A549 (cell line): ENCODE results near the gene NNT. TPM values are rescaled to one million over a fixed set of nuclear protein-coding genes. Genes with fewer than 3 reads are reported as not detected.

Experiments used
- ATAC-seq, 2 experiments: fragments of 200-7000 bp in 1 of 2; fragments of >200 bp in 1 of 2; cut with Nextera tagmentation in 1 of 2; cut with Tn5 transposase in 1 of 2; 3 replicates each; pipeline versions ENCODE4 v1.8.0 to v1.9.1; 2018 to 2020; ENCODE audit warnings: mild to moderate bottlenecking in 1 of 2, moderate library complexity in 1 of 2
- CTCF ChIA-PET: fragments of 300-600 bp; sonication (Branson Sonifier 250); formaldehyde crosslinking; extraction: SDS; loops from one replicate; lab custom pipeline; 2021; ENCODE audit warnings: antibody characterized with exemption, inconsistent platforms; lab: Yijun Ruan, JAX
- POLR2A ChIA-PET: fragments of 350-600 bp; formaldehyde crosslinking; extraction: SDS; loops from one replicate; lab custom pipeline; 2021; ENCODE audit warnings: antibody characterized with exemption, inconsistent platforms; lab: Yijun Ruan, JAX
- DNase-seq, 2 experiments: peaks; one replicate each; pipeline versions ENCODE4 v3.0.0 to v3.0.0-alpha.2; 2011 to 2016; ENCODE audit warnings: low read depth in 1 of 2, low spot score in 1 of 2
- FAIRE-seq: peaks from 2 replicates; lab custom pipeline; 2011; peaks lifted over from hg19 to GRCh38; lab: Jason Lieb, UNC
- H3K27ac ChIP-seq, 2 experiments: fragments of >200 bp; sonication (Bioruptor Twin); formaldehyde crosslinking; 3 replicates each; pipeline ENCODE4 v1.5.1; 2016 to 2017
- H3K4me1 ChIP-seq: fragments of >200 bp; sonication (Bioruptor Twin); formaldehyde crosslinking; 3 replicates; pipeline ENCODE4 v1.6.1; 2016
- H3K4me2 ChIP-seq: fragments of >200 bp; sonication (Bioruptor Twin); formaldehyde crosslinking; 3 replicates; pipeline ENCODE4 v1.6.1; 2016
- H3K4me3 ChIP-seq: fragments of >200 bp; sonication (Bioruptor Twin); formaldehyde crosslinking; 3 replicates; pipeline ENCODE4 v1.5.1; 2016
- H3K9me3 ChIP-seq: fragments of >200 bp; sonication (Bioruptor Twin); formaldehyde crosslinking; 3 replicates; pipeline ENCODE4 v1.6.1; 2016
- BCL3 ChIP-seq: fragments of >200 bp; sonication (Bioruptor Twin); formaldehyde crosslinking; IDR thresholded peaks from 3 replicates; pipeline ENCODE4 v1.6.1; 2016
- CBX2 ChIP-seq: fragments of 200-600 bp; sonication (generic); IDR thresholded peaks from 2 replicates; pipeline ENCODE4 v1.6.1; 2016; ENCODE audit warnings: low read depth, mild to moderate bottlenecking, borderline replicate concordance
- CHD2 ChIP-seq: fragments of 150-350 bp; IDR thresholded peaks from 2 replicates; pipeline ENCODE4 v1.6.1; 2014; ENCODE audit warnings: low read length; ENCODE audit not compliant: partially characterized antibody
- CHD4 ChIP-seq: fragments of 200-600 bp; sonication (generic); IDR thresholded peaks from 2 replicates; pipeline ENCODE4 v1.6.1; 2016; ENCODE audit warnings: antibody characterized with exemption, mild to moderate bottlenecking, borderline replicate concordance
- E2F6 ChIP-seq: IDR thresholded peaks from 2 replicates; pipeline ENCODE4 v1.6.1; 2012; ENCODE audit warnings: low read depth, borderline replicate concordance
- EHF ChIP-seq: fragments of 250-450 bp; sonication (Bioruptor Pico); IDR thresholded peaks from 2 replicates; pipeline ENCODE4 v1.5.0; 2020; ENCODE audit warnings: mild to moderate bottlenecking
- EHMT2 ChIP-seq: fragments of 200-600 bp; sonication (generic); IDR thresholded peaks from 2 replicates; pipeline ENCODE4 v1.6.1; 2016; ENCODE audit warnings: antibody characterized with exemption, low read depth, mild to moderate bottlenecking, moderate library complexity
- ELK1 ChIP-seq: fragments of 150-350 bp; IDR thresholded peaks from 2 replicates; pipeline ENCODE4 v1.6.1; 2014; ENCODE audit warnings: low read depth, mild to moderate bottlenecking, low read length
- ESRRA ChIP-seq: fragments of 150-350 bp; IDR thresholded peaks from 2 replicates; pipeline ENCODE4 v1.6.1; 2014; ENCODE audit warnings: mild to moderate bottlenecking, low read length, borderline replicate concordance
- FOXS1 ChIP-seq: fragments of 250-450 bp; sonication (Bioruptor Pico); IDR thresholded peaks from 2 replicates; pipeline ENCODE4 v1.5.0; 2020; ENCODE audit warnings: mild to moderate bottlenecking, moderate library complexity
- HDAC2 ChIP-seq: fragments of 200-600 bp; sonication (generic); IDR thresholded peaks from 2 replicates; pipeline ENCODE4 v1.6.1; 2016
- HEYL ChIP-seq: fragments of 250-450 bp; sonication (Bioruptor Pico); IDR thresholded peaks from 2 replicates; pipeline ENCODE4 v1.8.0; 2021; ENCODE audit warnings: mild to moderate bottlenecking, moderate library complexity
- HOXB13 ChIP-seq: fragments of 250-450 bp; sonication (Bioruptor Pico); IDR thresholded peaks from 2 replicates; pipeline ENCODE4 v1.5.0; 2020; ENCODE audit warnings: low read depth, mild to moderate bottlenecking, moderate library complexity
- JUN ChIP-seq, 2 experiments: fragments of >200 bp; sonication (Bioruptor Twin); formaldehyde crosslinking; IDR thresholded peaks; 2 replicates in 1 of 2; 3 replicates in 1 of 2; pipeline ENCODE4 v1.6.1; 2016 to 2017
- MYC ChIP-seq: IDR thresholded peaks from 2 replicates; pipeline ENCODE4 v1.6.1; 2012; ENCODE audit warnings: mild to moderate bottlenecking, inconsistent platforms, low read length, improper control_type of control experiment, borderline replicate concordance
- NR3C1 ChIP-seq: fragments of >200 bp; sonication (Bioruptor Twin); formaldehyde crosslinking; IDR thresholded peaks from 3 replicates; pipeline ENCODE4 v1.6.1; 2017
- PBX3 ChIP-seq: IDR thresholded peaks from 2 replicates; pipeline ENCODE4 v1.6.1; 2012
- POLR2AphosphoS2 ChIP-seq: conservative IDR thresholded peaks from 2 replicates; pipeline ENCODE4 v1.6.1; 2012; ENCODE audit warnings: low read length, improper control_type of control experiment, inconsistent platforms
- RFX5 ChIP-seq: fragments of 450-650 bp; IDR thresholded peaks from 2 replicates; pipeline ENCODE4 v1.7.1; 2014; ENCODE audit warnings: antibody characterized with exemption, mild to moderate bottlenecking, moderate library complexity
- RNF2 ChIP-seq: fragments of 200-600 bp; sonication (generic); IDR thresholded peaks from 2 replicates; pipeline ENCODE4 v1.6.1; 2016; ENCODE audit warnings: low read depth, mild to moderate bottlenecking, antibody characterized with exemption, moderate library complexity, borderline replicate concordance
- SMC3 ChIP-seq: fragments of >200 bp; sonication (Bioruptor Twin); formaldehyde crosslinking; IDR thresholded peaks from 3 replicates; pipeline ENCODE4 v1.6.1; 2018; ENCODE audit warnings: inconsistent platforms
- SREBF2 ChIP-seq: fragments of 450-650 bp; IDR thresholded peaks from 2 replicates; pipeline ENCODE4 v1.6.1; 2014; ENCODE audit warnings: mild to moderate bottlenecking, moderate library complexity
- USF2 ChIP-seq: fragments of 450-650 bp; IDR thresholded peaks from 2 replicates; pipeline ENCODE4 v1.6.1; 2014; ENCODE audit warnings: antibody characterized with exemption
- ZC3H11A ChIP-seq: fragments of 450-650 bp; IDR thresholded peaks from 2 replicates; pipeline ENCODE4 v1.6.1; 2014; ENCODE audit warnings: antibody characterized with exemption, mild to moderate bottlenecking
- WGBS: methylation state at CpG from one replicate; pipeline ENCODE4 v1.1.6; 2017; ENCODE audit errors: missing lambda C conversion rate; 5-methylcytosine and 5-hydroxymethylcytosine counted together
- polyA plus RNA-seq, 4 experiments: library from polyadenylated mRNA; depleted of rRNA in 3 of 4; stranded (reverse); fragments of >200 nt; fragmentation: RNase III in 1 of 4; extraction: RNeasy Plus Mini Kit Qiagen cat#74134 plus additional on column Dnase treatment in 1 of 4; gene quantifications; 2 replicates in 3 of 4; 3 replicates in 1 of 4; pipeline ENCODE4 v1.2.3, GENCODE V29; 2011 to 2017

The NNT gene
- polyA plus RNA-seq, 2 of the 4 experiments (the other 2 are of a cell fraction) = 15.2 to 35.5 TPM

GRCh38 chr5:43582082-43583005 lies 20.6 kb upstream of the NNT start:
- FAIRE-seq (no peak), ATAC-seq (no peak), DNase-seq (no peak)
- WGBS = 71% methylated on average over 4 of the region's 4 CpGs
- H3K4me1 ChIP-seq = no peaks in the 10 kb centered on the region
- no peak overlapping the region for H3K4me2 ChIP-seq
- ChIA-PET CTCF (no interaction called here), POLR2A (no interaction called here)
- no peak overlapping the region for H3K4me3 ChIP-seq
- TF ChIP-seq HOXB13 (CRISPR knock-in tag) (no peak), HEYL (CRISPR knock-in tag) (no peak), CHD2 (no peak)
- H3K27ac ChIP-seq = no peak overlapping the region
- H3K9me3 ChIP-seq = no peaks in the 10 kb centered on the region

- H3K4me3 ChIP-seq = no peak overlapping the region
- no peak for FAIRE-seq
- POLR2A ChIA-PET = no interaction called here
- no peaks in the 10 kb centered on the region for H3K9me3 ChIP-seq
- H3K27ac ChIP-seq = no peak overlapping the region
- ATAC-seq = no peak
- no peaks in the 10 kb centered on the region for H3K4me1 ChIP-seq
- no peak for DNase-seq
- CTCF ChIA-PET = no interaction called here
- H3K4me2 ChIP-seq = no peak overlapping the region
- no peak for TF ChIP-seq ZC3H11A
- no peak for TF ChIP-seq HOXB13 (CRISPR knock-in tag)
- TF ChIP-seq ELK1 = no peak
- no peak for TF ChIP-seq HEYL (CRISPR knock-in tag)
- TF ChIP-seq BCL3 = no peak
- TF ChIP-seq RNF2 = no peak
- no peak for TF ChIP-seq USF2
- TF ChIP-seq EHF (CRISPR knock-in tag) = no peak
- TF ChIP-seq JUN (IDR thresholded peaks at IDR 0.05) = no peak
These were observed 19.3 kb upstream of the NNT start for GRCh38 chr5:43583724-43584123.

GRCh38 chr5:43584166-43584699 lies 18.7 kb upstream of the NNT start:
- ATAC-seq (no peak), FAIRE-seq (no peak), DNase-seq (no peak)
- Histone ChIP-seq H3K27ac (no peak overlapping the region), H3K4me3 (no peak overlapping the region), H3K9me3 (no peaks in the 10 kb centered on the region)
- ChIA-PET POLR2A (no interaction called here), CTCF (no interaction called here)
- WGBS = 36% methylated on average over 1 of the region's 1 CpG
- TF ChIP-seq MYC = no peak
- TF ChIP-seq PBX3 = no peak
- TF ChIP-seq CHD4 = no peak
- TF ChIP-seq HOXB13 (CRISPR knock-in tag) = no peak
- TF ChIP-seq RFX5 = no peak
- TF ChIP-seq HEYL (CRISPR knock-in tag) = no peak
- TF ChIP-seq ESRRA = no peak
- TF ChIP-seq CBX2 = no peak
- no peak for TF ChIP-seq FOXS1 (CRISPR knock-in tag)
- TF ChIP-seq HDAC2 = no peak
- TF ChIP-seq E2F6 = no peak
- no peak for TF ChIP-seq EHF (CRISPR knock-in tag)
- TF ChIP-seq SMC3 = no peak
- TF ChIP-seq POLR2AphosphoS2 = no peak
- TF ChIP-seq SREBF2 = no peak
- no peak for TF ChIP-seq NR3C1
- TF ChIP-seq EHMT2 = no peak
- TF ChIP-seq, all 56 proteins: peak for 0
- Histone ChIP-seq H3K4me2 (no peak overlapping the region), H3K4me1 (no peaks in the 10 kb centered on the region)
